ENCODE measurements around the gene NANS. TPM values are rescaled to one million over a fixed set of nuclear protein-coding genes. Genes with fewer than 3 reads are reported as not detected.

The NANS gene
- total RNA-seq, 2 experiments from 2014 or later = 56.9 to 63.7 TPM

DNA sequence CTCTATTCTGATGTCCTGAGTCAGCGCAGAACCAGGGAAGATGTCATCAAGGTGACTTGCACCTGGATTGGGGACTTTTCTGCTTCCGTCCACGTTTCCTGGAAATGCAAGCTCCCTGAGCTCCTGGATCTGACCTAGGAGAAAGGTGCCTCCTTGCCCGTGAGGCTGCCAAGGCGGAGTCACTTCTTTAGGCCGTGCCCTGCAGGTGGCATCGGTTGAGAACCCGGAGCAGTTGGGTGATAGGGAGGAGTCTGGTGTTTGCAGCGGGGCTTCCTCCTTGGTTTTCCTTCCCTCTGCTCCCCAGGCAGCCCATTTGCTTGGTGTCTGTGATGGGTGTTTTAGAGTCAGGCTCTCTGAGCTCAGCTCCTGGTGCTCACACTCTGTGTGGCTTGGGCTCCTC, 15.2 kb downstream of the NANS start:
- BruUV-seq (replicated peaks) = no TSS peak
- Histone ChIP-seq H3K4me1 (ENCODE audit: insufficient read depth, low read length, poor library complexity, severe bottlenecking) (peaks cover 17% of the 10 kb centered on the region), H3K27ac (ENCODE audit: low read depth, low read length, poor library complexity, severe bottlenecking) (no peak overlapping the region), H3K4me2 (ENCODE audit: low read length) (no peak overlapping the region), H3K9me3 (ENCODE audit: low read length) (no peaks in the 10 kb centered on the region), H3K9me2 (ENCODE audit: insufficient read depth, low read length) (no peaks in the 10 kb centered on the region), H3K36me3 (ENCODE audit: insufficient read depth, low read length) (peaks cover 27% of the 10 kb centered on the region), H3K4me3 (ENCODE audit: low read depth, low read length, poor library complexity, severe bottlenecking) (no peak overlapping the region), H2AFZ (ENCODE audit: low read length) (no peak overlapping the region), H4K20me1 (ENCODE audit: insufficient read depth, low read length) (no peaks in the 10 kb centered on the region), H3K79me2 (ENCODE audit: insufficient read depth, low read depth, low read length) (no peaks in the 10 kb centered on the region)
- TF ChIP-seq EZH2phosphoT487 (IDR thresholded peaks at IDR 0.05; ENCODE audit: borderline replicate concordance, low read depth, low read length) = no peak
- TF ChIP-seq, protein P1, sequence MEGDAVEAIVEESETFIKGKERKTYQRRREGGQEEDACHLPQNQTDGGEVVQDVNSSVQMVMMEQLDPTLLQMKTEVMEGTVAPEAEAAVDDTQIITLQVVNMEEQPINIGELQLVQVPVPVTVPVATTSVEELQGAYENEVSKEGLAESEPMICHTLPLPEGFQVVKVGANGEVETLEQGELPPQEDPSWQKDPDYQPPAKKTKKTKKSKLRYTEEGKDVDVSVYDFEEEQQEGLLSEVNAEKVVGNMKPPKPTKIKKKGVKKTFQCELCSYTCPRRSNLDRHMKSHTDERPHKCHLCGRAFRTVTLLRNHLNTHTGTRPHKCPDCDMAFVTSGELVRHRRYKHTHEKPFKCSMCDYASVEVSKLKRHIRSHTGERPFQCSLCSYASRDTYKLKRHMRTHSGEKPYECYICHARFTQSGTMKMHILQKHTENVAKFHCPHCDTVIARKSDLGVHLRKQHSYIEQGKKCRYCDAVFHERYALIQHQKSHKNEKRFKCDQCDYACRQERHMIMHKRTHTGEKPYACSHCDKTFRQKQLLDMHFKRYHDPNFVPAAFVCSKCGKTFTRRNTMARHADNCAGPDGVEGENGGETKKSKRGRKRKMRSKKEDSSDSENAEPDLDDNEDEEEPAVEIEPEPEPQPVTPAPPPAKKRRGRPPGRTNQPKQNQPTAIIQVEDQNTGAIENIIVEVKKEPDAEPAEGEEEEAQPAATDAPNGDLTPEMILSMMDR (conservative IDR thresholded peaks at IDR 0.05; ENCODE audit: low read length) = no peak
- no peak for DNase-seq (ENCODE audit: low spot score)
- CTCF ChIA-PET (ENCODE audit: unreplicated experiment) = interaction anchor here (0.6 to 0.9 kb wide), 2 partner anchors 19 to 184 kb away, joined by 4 read pairs; no protein-coding TSS in a partner anchor
- POLR2A ChIA-PET = interaction anchor here (0.6 to 1.2 kb wide), 2 partner anchors 27 to 105 kb away, joined by 3 to 6 read pairs; no protein-coding TSS in a partner anchor
- intact Hi-C loops (cut with micrococcal nuclease; ENCODE audit: unreplicated experiment) = loop anchor here (5.0 kb wide), 1 partner anchor 61 kb away; no protein-coding TSS in a partner anchor

DNA sequence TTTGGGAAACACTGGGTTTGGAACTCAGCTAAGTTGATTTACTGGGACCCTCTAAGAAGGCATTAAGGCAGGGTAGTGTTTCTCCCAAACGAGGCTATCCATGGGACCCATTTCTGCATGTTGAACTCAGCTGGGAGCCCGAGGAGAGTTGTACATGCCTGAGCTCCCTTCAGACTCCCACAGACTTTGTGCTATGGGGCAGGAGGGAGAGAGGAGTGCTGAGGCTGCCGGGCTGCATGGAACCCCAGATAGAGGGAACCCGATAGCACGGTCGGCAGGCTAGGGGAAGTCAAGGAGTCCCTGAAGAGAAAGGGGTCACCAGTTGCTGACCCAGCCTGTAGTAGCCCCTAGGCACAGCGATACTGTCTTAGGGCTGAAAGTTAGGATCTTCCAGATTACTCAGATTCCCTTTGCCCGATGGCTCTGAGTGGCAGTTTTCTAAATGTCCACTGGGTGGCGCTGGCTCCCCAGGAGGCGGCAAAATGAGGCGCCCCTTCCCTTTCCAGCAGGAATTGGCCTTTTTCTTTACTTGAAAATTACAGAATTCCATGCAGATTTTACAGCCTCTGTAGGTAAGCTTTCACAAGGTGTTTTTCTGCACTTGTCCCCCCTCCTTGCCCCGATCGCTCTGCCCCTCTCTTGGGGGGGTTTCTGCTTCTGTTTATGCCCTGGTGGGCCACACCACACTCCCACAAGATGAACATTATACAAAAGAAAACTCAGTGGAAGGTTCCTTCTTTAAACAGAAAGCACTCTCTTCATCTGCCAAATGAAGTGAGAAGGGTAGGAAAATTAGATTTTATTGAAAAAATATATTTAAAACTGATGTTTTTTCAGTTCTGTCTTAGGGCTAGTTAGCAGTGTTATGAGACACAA, 17.8 kb downstream of the NANS start:
- Histone ChIP-seq H2AFZ (ENCODE audit: low read length) (peak overlapping the region; percentile 24; the same call in 1 of the 2 replicates), H4K20me1 (ENCODE audit: insufficient read depth, low read length) (no peaks in the 10 kb centered on the region), H3K4me3 (ENCODE audit: low read depth, low read length, poor library complexity, severe bottlenecking) (no peak overlapping the region), H3K27ac (ENCODE audit: low read depth, low read length, poor library complexity, severe bottlenecking) (peak overlapping the region; percentile 14), H3K9me2 (ENCODE audit: insufficient read depth, low read length) (no peaks in the 10 kb centered on the region), H3K9me3 (ENCODE audit: low read length) (no peaks in the 10 kb centered on the region), H3K4me1 (ENCODE audit: insufficient read depth, low read length, poor library complexity, severe bottlenecking) (peaks cover 17% of the 10 kb centered on the region), H3K79me2 (ENCODE audit: insufficient read depth, low read depth, low read length) (no peaks in the 10 kb centered on the region), H3K36me3 (ENCODE audit: insufficient read depth, low read length) (peaks cover 19% of the 10 kb centered on the region), H3K4me2 (ENCODE audit: low read length) (peak overlapping the region; percentile 49)
- BruUV-seq (replicated peaks) = no TSS peak
- ChIA-PET POLR2A (interaction anchor here (0.6 to 1.4 kb wide), 3 partner anchors 25 to 310 kb away, joined by 3 to 5 read pairs (median 4); no protein-coding TSS in a partner anchor), CTCF (ENCODE audit: unreplicated experiment) (interaction anchor here (0.7 kb wide), 1 partner anchor 16 kb away, joined by 4 read pairs; no protein-coding TSS in a partner anchor)
- intact Hi-C loops (cut with micrococcal nuclease; ENCODE audit: unreplicated experiment) = loop anchor here (1.0 to 5.0 kb wide), 6 partner anchors 24 to 189 kb away; partner anchors contain the start of genes CORO2A and TBC1D2
- no peak for TF ChIP-seq EZH2phosphoT487 (IDR thresholded peaks at IDR 0.05; ENCODE audit: borderline replicate concordance, low read depth, low read length)
- TF ChIP-seq, protein P1 (conservative IDR thresholded peaks at IDR 0.05; ENCODE audit: low read length) = peak; percentile 99
- DNase-seq (ENCODE audit: low spot score) = peak; percentile 63
